ENCODE measurements around the gene MYF6. TPM values are rescaled to one million over a fixed set of nuclear protein-coding genes. Genes with fewer than 3 reads are reported as not detected.

Gene MYF6
- total RNA-seq, 2 experiments from 2014 or later, result not detected

DNA sequence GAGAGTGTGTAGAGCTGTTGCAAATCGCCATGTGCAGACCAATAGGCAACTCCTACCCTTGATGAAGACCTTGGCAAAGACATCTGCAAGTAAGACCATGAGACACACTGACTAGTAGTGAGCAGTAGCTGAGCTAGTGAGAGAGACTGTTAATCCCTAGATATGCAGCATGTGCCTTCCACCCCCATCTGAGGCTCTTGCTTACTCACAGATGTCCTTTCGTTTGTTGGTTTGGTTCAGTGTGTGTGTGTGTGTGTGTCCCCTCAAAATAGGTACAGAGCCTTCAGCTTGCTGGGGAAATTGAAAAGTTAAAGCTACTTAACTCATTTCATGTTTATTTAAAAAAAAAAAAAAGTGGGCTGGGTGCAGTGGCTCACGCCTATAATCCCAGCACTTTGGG, 46.8 kb downstream of the MYF6 start:
- TF ChIP-seq, protein P1, sequence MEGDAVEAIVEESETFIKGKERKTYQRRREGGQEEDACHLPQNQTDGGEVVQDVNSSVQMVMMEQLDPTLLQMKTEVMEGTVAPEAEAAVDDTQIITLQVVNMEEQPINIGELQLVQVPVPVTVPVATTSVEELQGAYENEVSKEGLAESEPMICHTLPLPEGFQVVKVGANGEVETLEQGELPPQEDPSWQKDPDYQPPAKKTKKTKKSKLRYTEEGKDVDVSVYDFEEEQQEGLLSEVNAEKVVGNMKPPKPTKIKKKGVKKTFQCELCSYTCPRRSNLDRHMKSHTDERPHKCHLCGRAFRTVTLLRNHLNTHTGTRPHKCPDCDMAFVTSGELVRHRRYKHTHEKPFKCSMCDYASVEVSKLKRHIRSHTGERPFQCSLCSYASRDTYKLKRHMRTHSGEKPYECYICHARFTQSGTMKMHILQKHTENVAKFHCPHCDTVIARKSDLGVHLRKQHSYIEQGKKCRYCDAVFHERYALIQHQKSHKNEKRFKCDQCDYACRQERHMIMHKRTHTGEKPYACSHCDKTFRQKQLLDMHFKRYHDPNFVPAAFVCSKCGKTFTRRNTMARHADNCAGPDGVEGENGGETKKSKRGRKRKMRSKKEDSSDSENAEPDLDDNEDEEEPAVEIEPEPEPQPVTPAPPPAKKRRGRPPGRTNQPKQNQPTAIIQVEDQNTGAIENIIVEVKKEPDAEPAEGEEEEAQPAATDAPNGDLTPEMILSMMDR (IDR thresholded peaks at IDR 0.05), result no peak
- Histone ChIP-seq H3K27ac (ENCODE audit: low read depth in 1 of 2, low read length in 2 of 2) (no peak overlapping the region), H3K36me3 (ENCODE audit: insufficient read depth, low read length) (no peaks in the 10 kb centered on the region), H3K4me1 (ENCODE audit: insufficient read depth, low read length) (no peaks in the 10 kb centered on the region), H3K4me3 (ENCODE audit: low read length) (no peak overlapping the region), H3K9me3 (ENCODE audit: control insufficient read depth in 1 of 2, insufficient read depth in 1 of 2, low read length in 2 of 2) (no peaks in the 10 kb centered on the region), H3K27me3 (ENCODE audit: control insufficient read depth in 1 of 2, insufficient read depth in 2 of 2, low read length in 2 of 2) (no peaks in the 10 kb centered on the region)
- no peaks in the 10 kb centered on the region for H3K27me3 Mint-ChIP-seq
- POLR2A ChIA-PET, result no interaction called here
- no peaks in the 10 kb centered on the region for H3K36me3 Mint-ChIP-seq (ENCODE audit: low read depth)
- H3K9me3 Mint-ChIP-seq, result peaks cover 4% of the 10 kb centered on the region
- no peak overlapping the region for H3K27ac Mint-ChIP-seq
- DNase-seq (no peak), ATAC-seq (ENCODE audit: poor library complexity) (no peak)
- H3K4me3 Mint-ChIP-seq, result no peak overlapping the region
- intact Hi-C loops (cut with DNase I, micrococcal nuclease), result no loop called here
- no peaks in the 10 kb centered on the region for H3K4me1 Mint-ChIP-seq (ENCODE audit: low read depth)
- CTCF ChIA-PET, result no interaction called here

DNA sequence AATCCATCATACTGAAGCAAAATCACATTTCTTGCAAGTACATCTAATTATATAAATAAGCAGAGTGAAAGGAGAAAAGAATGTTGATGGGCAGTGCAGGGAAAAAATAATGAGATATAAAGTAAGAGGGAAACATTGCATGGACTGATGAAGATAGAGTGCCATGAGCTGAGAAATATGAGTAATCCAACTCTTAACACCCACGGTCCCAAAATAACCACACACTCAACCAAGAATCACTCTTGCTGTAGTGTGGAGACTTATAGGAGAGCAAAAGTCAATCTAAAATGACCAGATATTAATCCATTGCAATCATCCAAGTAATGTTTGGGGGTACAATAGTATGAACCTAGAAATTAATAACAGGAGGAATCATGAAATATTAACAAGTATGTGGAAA, 49.4 kb downstream of the MYF6 start:
- H3K4me1 ChIP-seq (ENCODE audit: insufficient read depth, low read length), result no peaks in the 10 kb centered on the region
- TF ChIP-seq, protein P1 (IDR thresholded peaks at IDR 0.05), result no peak
- Mint-ChIP-seq H3K27me3 (no peaks in the 10 kb centered on the region), H3K36me3 (ENCODE audit: low read depth) (no peaks in the 10 kb centered on the region), H3K4me3 (no peak overlapping the region), H3K27ac (no peak overlapping the region), H3K4me1 (ENCODE audit: low read depth) (no peaks in the 10 kb centered on the region), H3K9me3 (peaks cover 2% of the 10 kb centered on the region)
- no peaks in the 10 kb centered on the region for H3K36me3 ChIP-seq (ENCODE audit: insufficient read depth, low read length)
- H3K27ac ChIP-seq (ENCODE audit: low read depth in 1 of 2, low read length in 2 of 2), result no peak overlapping the region
- ATAC-seq (ENCODE audit: poor library complexity) (no peak), DNase-seq (no peak)
- intact Hi-C loops (cut with DNase I, micrococcal nuclease), result no loop called here
- CTCF ChIA-PET, result no interaction called here
- H3K4me3 ChIP-seq (ENCODE audit: low read length), result no peak overlapping the region
- no peaks in the 10 kb centered on the region for H3K9me3 ChIP-seq (ENCODE audit: control insufficient read depth in 1 of 2, insufficient read depth in 1 of 2, low read length in 2 of 2)
- H3K27me3 ChIP-seq (ENCODE audit: control insufficient read depth in 1 of 2, insufficient read depth in 2 of 2, low read length in 2 of 2), result no peaks in the 10 kb centered on the region
- POLR2A ChIA-PET, result no interaction called here

Other genes starting within 250 kb of the MYF6 start
- gene MYF5, start 9.3 kb downstream of the MYF6 start, total RNA-seq, result not detected
- not detected for gene LIN7A, start 230.3 kb downstream of the MYF6 start, total RNA-seq